GM12865 (cell line): ENCODE measurements around the gene EPG5.
A peak's percentile ranks its signal among the peaks of the same experiment; 100 is the strongest.
"Not testable (repeated sequence)": the region's sequence is repeated elsewhere in the genome, so short reads cannot be mapped to it uniquely, and the experiment has no call there.

ENCODE experiments used
- DNase-seq: peaks from one replicate; pipeline ENCODE4 v3.0.0; 2010; ENCODE audit warnings: low read depth
- H3K4me3 ChIP-seq: 2 replicates; pipeline ENCODE4 v1.5.1; 2011; ENCODE audit warnings: mild to moderate bottlenecking, low read depth, low read length, control low read depth
- CTCF ChIP-seq: IDR thresholded peaks from 2 replicates; pipeline ENCODE4 v1.5.1; 2011; ENCODE audit warnings: low read length, control low read depth, low read depth, inconsistent platforms; ENCODE audit not compliant: insufficient read depth; ENCODE audit errors: missing control alignments

Gene EPG5

DNA sequence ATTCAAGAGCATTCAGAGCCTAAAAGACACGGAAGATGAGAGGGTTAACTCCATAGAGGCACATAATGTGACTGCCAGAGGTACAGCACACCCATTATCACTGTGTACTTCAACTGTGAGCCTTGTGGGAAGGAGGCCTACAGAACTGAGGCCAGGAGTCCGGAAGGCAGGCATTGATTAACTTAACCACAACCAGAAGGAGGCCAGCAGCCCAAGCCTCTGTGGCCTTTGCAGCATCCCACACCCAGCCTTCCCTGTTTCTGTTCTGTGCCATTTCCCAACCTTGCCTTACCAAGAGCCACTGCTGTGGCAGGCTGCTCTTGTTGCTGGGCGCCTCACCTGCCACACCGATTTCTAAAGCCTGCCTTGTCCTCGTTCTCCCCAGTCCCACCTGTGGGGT lies 114.5 kb downstream of the EPG5 start:
- H3K4me3 ChIP-seq, result no peak overlapping the region
- TF ChIP-seq CTCF, result no peak
- no peak for DNase-seq

GRCh38 chr18:45851161-45851925 lies 115.8 kb downstream of the EPG5 start:
- DNase-seq, result no peak
- H3K4me3 ChIP-seq, result no peak overlapping the region
- TF ChIP-seq CTCF, result no peak

DNA sequence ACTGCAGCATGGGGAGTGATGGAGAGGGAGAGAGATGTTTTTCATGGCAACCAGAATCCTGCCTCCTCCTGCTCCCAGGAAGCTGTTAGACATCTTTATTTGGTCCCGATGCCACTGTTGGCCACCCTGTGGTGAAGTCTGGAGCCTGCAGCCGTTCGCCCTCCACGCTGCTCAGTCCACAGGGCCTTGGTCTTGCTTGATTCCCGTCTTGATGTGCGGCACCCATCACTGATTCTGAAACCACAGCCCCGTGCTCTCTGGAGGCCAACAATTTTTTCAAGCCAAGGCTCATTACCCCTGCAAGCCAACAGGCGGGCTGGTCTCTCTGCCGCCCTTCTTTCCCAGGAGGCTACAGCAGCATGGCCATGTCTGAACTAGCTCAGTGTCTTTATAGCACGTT lies 117.1 kb downstream of the EPG5 start:
- peak; percentile 40 for TF ChIP-seq CTCF
- peak; percentile 48 for DNase-seq
- no peak overlapping the region for H3K4me3 ChIP-seq

GRCh38 chr18:45849529-45849928 lies 117.6 kb downstream of the EPG5 start:
- no peak for TF ChIP-seq CTCF
- peak; percentile 35 for DNase-seq

GRCh38 chr18:45848643-45849042 lies 118.5 kb downstream of the EPG5 start:
- not testable (repeated sequence) for DNase-seq, H3K4me3 ChIP-seq

More at GRCh38 chr18:45849529-45849928, 117.6 kb downstream of the EPG5 start:
- no peak overlapping the region for H3K4me3 ChIP-seq

GRCh38 chr18:45847119-45847518 lies 120.0 kb downstream of the EPG5 start:
- H3K4me3 ChIP-seq, result no peak overlapping the region
- no peak for DNase-seq
- no peak for TF ChIP-seq CTCF

DNA sequence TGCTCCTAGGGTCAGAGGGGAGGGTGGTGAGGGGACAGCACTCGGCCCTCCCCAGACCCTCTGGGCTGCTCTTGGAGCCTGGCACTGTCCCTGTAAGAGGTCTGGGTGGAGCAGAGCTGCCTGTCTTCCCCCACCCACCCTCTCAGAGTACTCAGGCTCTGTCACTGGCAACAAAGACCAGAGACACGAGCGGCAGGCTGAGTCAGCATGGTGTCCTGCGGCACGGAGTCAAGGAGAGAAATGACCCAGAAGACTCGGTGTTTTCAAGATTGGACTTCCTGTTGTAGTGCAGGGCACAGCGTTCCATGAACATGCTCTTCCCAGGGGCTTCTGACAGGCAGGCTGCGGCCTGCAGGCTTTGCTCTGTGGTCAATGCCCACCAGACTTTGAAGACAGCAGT lies 121.7 kb downstream of the EPG5 start:
- DNase-seq, result no peak
- TF ChIP-seq CTCF, result no peak
- H3K4me3 ChIP-seq, result no peak overlapping the region

DNA sequence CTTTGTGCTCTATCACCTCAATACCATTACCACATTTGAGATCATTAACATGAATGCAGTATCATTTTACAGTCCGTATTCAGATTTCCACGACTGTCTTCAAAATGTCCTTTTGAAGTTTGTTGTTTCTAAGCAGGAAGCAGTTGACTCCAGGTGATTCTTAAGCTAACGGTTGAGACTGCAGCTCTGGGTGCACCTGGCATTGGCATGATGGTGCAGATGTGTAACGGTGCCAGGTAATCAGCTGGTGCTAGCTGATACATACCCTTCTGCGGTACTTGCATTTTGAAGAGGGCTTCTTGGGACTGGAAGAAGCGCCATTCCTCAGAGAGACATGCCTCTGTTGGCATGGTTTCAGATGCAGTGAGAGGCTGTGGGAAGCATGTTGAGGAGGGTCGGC lies 122.2 kb downstream of the EPG5 start:
- no peak overlapping the region for H3K4me3 ChIP-seq
- no peak for DNase-seq
- no peak for TF ChIP-seq CTCF
